Neural cell (in vitro differentiated cells): ENCODE data around the gene ADCY5.

Experiments used
- CTCF ChIP-seq: fragments of 450-650 bp; IDR thresholded peaks from 2 replicates; pipeline ENCODE4 v1.5.1; 2014; ENCODE audit warnings: antibody characterized with exemption, mild to moderate bottlenecking, moderate library complexity; ENCODE audit not compliant: poor library complexity, severe bottlenecking
- EP300 ChIP-seq: fragments of 450-650 bp; conservative IDR thresholded peaks from 2 replicates; pipeline ENCODE4 v1.6.1; 2014; ENCODE audit warnings: antibody characterized with exemption, mild to moderate bottlenecking, moderate library complexity; ENCODE audit not compliant: poor library complexity, severe bottlenecking
- POLR2AphosphoS5 ChIP-seq: IDR thresholded peaks from 2 replicates; pipeline ENCODE4 v1.6.1; 2012
- RAD21 ChIP-seq: fragments of 450-650 bp; conservative IDR thresholded peaks from 2 replicates; pipeline ENCODE4 v1.6.1; 2014; ENCODE audit warnings: antibody characterized with exemption, mild to moderate bottlenecking, moderate library complexity
- REST ChIP-seq: IDR thresholded peaks from 2 replicates; pipeline ENCODE4 v1.6.1; 2012; ENCODE audit warnings: borderline replicate concordance
- SMC3 ChIP-seq: fragments of 450-650 bp; conservative IDR thresholded peaks from 2 replicates; pipeline ENCODE4 v1.6.1; 2014; ENCODE audit warnings: antibody characterized with exemption, mild to moderate bottlenecking, moderate library complexity; ENCODE audit not compliant: poor library complexity
- TAF1 ChIP-seq: IDR thresholded peaks from 2 replicates; pipeline ENCODE4 v1.6.1; 2012; ENCODE audit warnings: low read depth

GRCh38 chr3:123285066-123285465 is 163.8 kb downstream of the ADCY5 start:
- TF ChIP-seq CTCF (no peak), RAD21 (no peak), POLR2AphosphoS5 (no peak), SMC3 (no peak), TAF1 (no peak), REST (no peak), EP300 (no peak)
